Measurements from ENCODE around the gene TMEM255B.

DNA sequence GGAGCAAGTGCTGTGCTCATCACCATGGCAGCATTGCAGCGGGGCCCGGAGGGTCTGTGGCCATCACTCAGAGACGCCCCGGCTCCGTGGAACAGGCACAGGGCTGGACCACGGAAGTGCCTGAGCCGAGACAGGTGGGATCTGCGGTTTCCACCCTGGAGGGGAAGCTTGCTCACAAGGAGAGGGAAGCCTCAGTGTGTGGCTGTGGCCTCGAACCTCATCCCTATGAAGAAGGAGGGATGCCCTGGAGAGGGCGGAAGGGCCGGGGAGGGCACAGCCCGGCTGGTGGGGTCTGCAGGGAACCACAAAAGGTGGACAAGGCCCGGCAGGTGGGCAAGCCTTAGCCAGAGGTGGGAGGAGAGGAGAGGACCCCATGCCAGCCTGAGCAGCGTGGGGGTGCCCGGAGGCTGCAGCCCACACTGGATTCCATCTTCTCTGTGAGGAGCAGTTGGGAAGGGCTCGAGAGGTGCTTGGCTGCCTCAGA lies 30.4 kb upstream of the TMEM255B start:
- TF ChIP-seq SUZ12 (IDR thresholded peaks at IDR 0.05) (no peak), ARNT (IDR thresholded peaks at IDR 0.05) (no peak), ZNF384 (IDR thresholded peaks at IDR 0.05) (no peak), BHLHE40 (IDR thresholded peaks at IDR 0.05; ENCODE audit: borderline replicate concordance) (no peak), FOXM1 (IDR thresholded peaks at IDR 0.05; ENCODE audit: borderline replicate concordance) (no peak), TARDBP (IDR thresholded peaks at IDR 0.05) (no peak), FOXA1 (IDR thresholded peaks at IDR 0.05) (no peak), CTBP1 (IDR thresholded peaks at IDR 0.05; ENCODE audit: borderline replicate concordance) (no peak), HDGF (IDR thresholded peaks at IDR 0.05; ENCODE audit: borderline replicate concordance) (no peak), SP1 (IDR thresholded peaks at IDR 0.05) (no peak)
